ENCODE results near the gene KCNK16.

- TF ChIP-seq TEAD4 (IDR thresholded peaks at IDR 0.05; ENCODE audit: low read depth, low read length) (no peak), POLR2A (IDR thresholded peaks at IDR 0.05; ENCODE audit: control extremely low read depth in 1 of 2, low read depth in 2 of 2, low read length in 2 of 2) (no peak), MAX (IDR thresholded peaks at IDR 0.05) (no peak), CTCF (IDR thresholded peaks at IDR 0.05; ENCODE audit: control extremely low read depth in 1 of 3, insufficient read depth in 1 of 3, low read depth in 1 of 3, low read length in 3 of 3) (no peak), RAD21 (IDR thresholded peaks at IDR 0.05 in 1 of 2, conservative IDR thresholded peaks at IDR 0.05 in 1 of 2; ENCODE audit: low read depth in 2 of 2, low read length in 2 of 2) (no peak), SP4 (IDR thresholded peaks at IDR 0.05; ENCODE audit: low read length) (no peak), MAFK (IDR thresholded peaks at IDR 0.05; ENCODE audit: low read depth, low read length) (no peak), CEBPB (IDR thresholded peaks at IDR 0.05; ENCODE audit: low read depth, low read length) (no peak), EZH2 (IDR thresholded peaks at IDR 0.05; ENCODE audit: low read depth, low read length, severe bottlenecking) (no peak), CHD1 (IDR thresholded peaks at IDR 0.05; ENCODE audit: low read depth, low read length) (no peak), JUND (IDR thresholded peaks at IDR 0.05; ENCODE audit: low read length) (no peak), YY1 (IDR thresholded peaks at IDR 0.05; ENCODE audit: low read depth, low read length) (no peak), JUN (IDR thresholded peaks at IDR 0.05; ENCODE audit: low read depth, low read length) (no peak)
These were observed 42.2 kb downstream of the KCNK16 start for GRCh38 chr6:39280247-39280731.
